Activated T-cell treated with anti-CD3 and anti-CD28 coated beads, Interleukin-2, amount 50 U/mL, for 4 hours (primary cell): ENCODE measurements around the gene RAB44. TPM values are rescaled to one million over a fixed set of nuclear protein-coding genes. Genes with fewer than 3 reads are reported as not detected.

Source experiments
- ATAC-seq, 2 donors: fragments of 200-7000 bp; cut with Tn5 transposase; one replicate each; pipeline ENCODE4 v1.10.0; 2021
- DNase-seq: peaks from one replicate; pipeline ENCODE4 v3.0.0-alpha.2; 2020
- H3K27me3 Mint-ChIP-seq: one replicate; pipeline ENCODE4 v1.8.0; 2021; ENCODE audit warnings: low read depth, mixed read lengths
- H3K36me3 Mint-ChIP-seq: one replicate; pipeline ENCODE4 v1.8.0; 2022; ENCODE audit warnings: mixed read lengths; ENCODE audit not compliant: insufficient read depth
- H3K4me1 Mint-ChIP-seq: one replicate; pipeline ENCODE4 v1.8.0; 2021; ENCODE audit warnings: low read depth, mixed read lengths
- H3K4me3 Mint-ChIP-seq: one replicate; pipeline ENCODE4 v1.8.0; 2021; ENCODE audit warnings: mild to moderate bottlenecking, moderate library complexity, mixed read lengths
- H3K9me3 Mint-ChIP-seq: one replicate; pipeline ENCODE4 v1.8.0; 2021; ENCODE audit warnings: mixed read lengths
- total RNA-seq, 3 donors: library from RNA; stranded (reverse); gene quantifications; one replicate each; pipeline ENCODE4 v1.2.1, GENCODE V29; 2021

The RAB44 gene
- total RNA-seq, 3 donors from 2014 or later: 0.05 TPM; not detected in 1

- Mint-ChIP-seq H3K36me3 (no peaks in the 10 kb centered on the region), H3K4me3 (no peak overlapping the region), H3K27me3 (peaks cover 22% of the 10 kb centered on the region), H3K9me3 (no peaks in the 10 kb centered on the region), H3K4me1 (peaks cover 17% of the 10 kb centered on the region)
- no peak for DNase-seq
- peak in 1 of 2 donors; percentile 52 for ATAC-seq
Observed at GRCh38 chr6:36662827-36663256, 34.8 kb upstream of the RAB44 start.

- Mint-ChIP-seq H3K9me3 (no peaks in the 10 kb centered on the region), H3K4me1 (peaks cover 17% of the 10 kb centered on the region), H3K36me3 (no peaks in the 10 kb centered on the region), H3K4me3 (no peak overlapping the region), H3K27me3 (peaks cover 17% of the 10 kb centered on the region)
- no peak for DNase-seq
- no peak for ATAC-seq
Observed at GRCh38 chr6:36663504-36664446, 33.9 kb upstream of the RAB44 start.

- ATAC-seq: no peak
- Mint-ChIP-seq H3K4me1 (peaks cover 17% of the 10 kb centered on the region), H3K27me3 (peaks cover 4% of the 10 kb centered on the region), H3K36me3 (no peaks in the 10 kb centered on the region), H3K9me3 (no peaks in the 10 kb centered on the region), H3K4me3 (no peak overlapping the region)
- no peak for DNase-seq
Observed at GRCh38 chr6:36665180-36665579, 32.4 kb upstream of the RAB44 start.

GRCh38 chr6:36666287-36666686 is 31.3 kb upstream of the RAB44 start:
- Mint-ChIP-seq H3K4me1 (peaks cover 17% of the 10 kb centered on the region), H3K4me3 (no peak overlapping the region), H3K36me3 (no peaks in the 10 kb centered on the region), H3K27me3 (peaks cover 2% of the 10 kb centered on the region), H3K9me3 (no peaks in the 10 kb centered on the region)
- DNase-seq: no peak
- ATAC-seq: no peak

- H3K4me1 Mint-ChIP-seq: peaks cover 17% of the 10 kb centered on the region
- no peak for DNase-seq
- H3K9me3 Mint-ChIP-seq: no peaks in the 10 kb centered on the region
- peaks cover 2% of the 10 kb centered on the region for H3K27me3 Mint-ChIP-seq
- ATAC-seq: no peak
- no peaks in the 10 kb centered on the region for H3K36me3 Mint-ChIP-seq
- H3K4me3 Mint-ChIP-seq: no peak overlapping the region
Observed at GRCh38 chr6:36666826-36667591, 30.6 kb upstream of the RAB44 start.

DNA sequence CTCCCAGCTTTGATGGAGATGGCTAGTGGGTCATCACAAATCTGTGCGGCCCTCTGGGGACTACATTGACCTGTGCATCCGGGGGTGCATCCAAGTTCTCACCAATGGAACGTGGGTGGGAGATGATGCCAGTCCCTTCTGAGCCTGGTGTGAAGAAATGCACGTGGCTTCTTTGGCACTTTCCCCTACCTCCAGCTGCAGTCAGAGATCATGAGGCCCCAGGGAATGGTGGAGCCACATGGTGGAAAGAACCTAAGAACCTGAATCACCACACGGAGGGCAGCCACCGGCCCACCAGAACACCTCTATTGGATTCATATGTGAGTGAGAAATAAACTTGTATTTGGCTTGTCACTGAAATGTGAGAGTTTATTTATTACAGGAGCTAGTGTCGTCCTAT is 29.0 kb upstream of the RAB44 start:
- DNase-seq: no peak
- no peak for ATAC-seq
- no peak overlapping the region for H3K4me3 Mint-ChIP-seq
- H3K36me3 Mint-ChIP-seq: no peaks in the 10 kb centered on the region
- H3K27me3 Mint-ChIP-seq: peaks cover 2% of the 10 kb centered on the region
- H3K9me3 Mint-ChIP-seq: no peaks in the 10 kb centered on the region
- H3K4me1 Mint-ChIP-seq: peaks cover 5% of the 10 kb centered on the region

- peaks cover 2% of the 10 kb centered on the region for H3K27me3 Mint-ChIP-seq
- peaks cover 4% of the 10 kb centered on the region for H3K4me1 Mint-ChIP-seq
- no peak overlapping the region for H3K4me3 Mint-ChIP-seq
- DNase-seq (no peak), ATAC-seq (no peak)
- H3K36me3 Mint-ChIP-seq: no peaks in the 10 kb centered on the region
- H3K9me3 Mint-ChIP-seq: no peaks in the 10 kb centered on the region
Observed at GRCh38 chr6:36669002-36669401, 28.6 kb upstream of the RAB44 start.

DNA sequence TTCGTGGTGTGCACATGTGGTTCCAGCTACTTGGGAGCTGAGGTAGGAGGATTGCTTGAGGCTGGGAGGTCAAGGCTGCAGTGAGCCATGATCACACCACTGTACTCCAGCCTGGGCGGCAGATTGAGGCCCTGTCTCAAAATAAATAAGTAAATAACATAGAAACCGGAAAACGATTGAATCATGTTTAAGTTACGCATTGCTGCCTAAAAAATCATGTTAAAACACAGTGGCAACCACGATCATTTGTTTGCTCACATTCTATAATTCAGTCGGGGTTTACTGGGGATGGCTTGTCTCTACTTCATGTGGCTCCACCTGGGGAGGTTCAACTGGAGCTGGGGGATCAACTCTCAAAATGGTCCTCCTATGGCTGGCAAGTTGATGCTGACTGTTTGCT is 27.4 kb upstream of the RAB44 start:
- no peaks in the 10 kb centered on the region for H3K27me3 Mint-ChIP-seq

DNA sequence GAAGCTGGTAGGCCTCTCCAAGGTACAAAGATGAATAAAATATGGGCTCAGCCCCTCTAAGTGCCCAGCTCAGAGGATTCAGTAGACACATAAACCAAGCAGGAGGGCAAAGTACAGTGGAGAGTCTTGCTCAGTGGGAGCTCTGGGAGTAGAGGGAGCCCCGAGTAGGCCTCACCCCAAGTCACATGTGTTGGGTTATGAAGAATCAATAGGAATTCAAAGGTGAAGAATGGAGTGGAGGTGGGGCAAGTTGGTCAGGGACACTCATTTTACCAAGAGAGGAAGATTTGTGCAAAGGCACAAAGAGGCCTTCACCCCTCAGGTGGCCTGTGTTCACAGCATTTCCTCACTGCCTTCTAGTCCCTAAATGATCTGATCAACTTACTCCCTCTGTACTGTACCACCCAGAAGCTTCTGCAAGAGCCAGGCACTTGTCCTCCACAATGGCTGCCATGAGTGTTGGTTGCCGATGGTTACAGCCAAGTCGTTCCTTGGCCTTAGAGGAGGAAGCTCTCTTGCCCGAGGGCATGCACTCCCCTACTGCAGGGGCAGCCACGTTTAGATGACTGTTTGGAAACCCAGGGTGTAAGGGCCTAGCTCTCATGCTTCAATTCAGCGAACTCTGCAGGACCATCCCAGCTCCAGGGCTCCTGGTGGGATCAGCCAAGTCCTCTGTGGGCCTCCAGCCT is 25.8 kb upstream of the RAB44 start:
- H3K36me3 Mint-ChIP-seq: no peaks in the 10 kb centered on the region
- DNase-seq: no peak
- ATAC-seq: no peak
- H3K9me3 Mint-ChIP-seq: no peaks in the 10 kb centered on the region
- no peak overlapping the region for H3K4me3 Mint-ChIP-seq
- H3K4me1 Mint-ChIP-seq: peaks cover 7% of the 10 kb centered on the region
- H3K27me3 Mint-ChIP-seq: no peaks in the 10 kb centered on the region

More for the DNA sequence above, 27.4 kb upstream of the RAB44 start:
- no peaks in the 10 kb centered on the region for H3K9me3 Mint-ChIP-seq
- no peaks in the 10 kb centered on the region for H3K4me1 Mint-ChIP-seq
- H3K36me3 Mint-ChIP-seq: no peaks in the 10 kb centered on the region
- DNase-seq (no peak), ATAC-seq (no peak)
- no peak overlapping the region for H3K4me3 Mint-ChIP-seq

GRCh38 chr6:36673882-36674281 is 23.7 kb upstream of the RAB44 start:
- Mint-ChIP-seq H3K9me3 (no peaks in the 10 kb centered on the region), H3K4me1 (peaks cover 19% of the 10 kb centered on the region), H3K36me3 (no peaks in the 10 kb centered on the region), H3K27me3 (no peaks in the 10 kb centered on the region), H3K4me3 (no peak overlapping the region)
- DNase-seq (no peak), ATAC-seq (no peak)

DNA sequence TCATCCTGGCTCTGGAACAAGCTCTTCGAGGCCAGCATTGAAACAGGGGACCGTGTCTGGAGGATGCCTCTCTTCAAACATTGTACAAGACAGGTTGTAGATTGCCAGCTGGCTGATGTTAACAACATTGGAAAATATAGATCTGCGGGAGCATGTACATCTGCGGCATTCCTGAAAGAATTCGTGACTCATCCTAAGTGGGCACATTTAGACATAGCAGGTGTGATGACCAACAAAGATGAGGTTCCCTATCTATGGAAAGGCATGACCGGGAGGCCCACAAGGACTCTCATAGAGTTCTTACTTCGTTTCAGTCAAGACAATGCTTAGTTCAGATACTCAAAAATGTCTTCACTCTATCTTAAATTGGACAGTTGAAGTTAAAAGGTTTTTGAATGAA is 22.7 kb upstream of the RAB44 start:
- Mint-ChIP-seq H3K4me1 (peaks cover 19% of the 10 kb centered on the region), H3K36me3 (no peaks in the 10 kb centered on the region), H3K9me3 (no peaks in the 10 kb centered on the region), H3K27me3 (no peaks in the 10 kb centered on the region), H3K4me3 (no peak overlapping the region)
- no peak for ATAC-seq
- no peak for DNase-seq

DNA sequence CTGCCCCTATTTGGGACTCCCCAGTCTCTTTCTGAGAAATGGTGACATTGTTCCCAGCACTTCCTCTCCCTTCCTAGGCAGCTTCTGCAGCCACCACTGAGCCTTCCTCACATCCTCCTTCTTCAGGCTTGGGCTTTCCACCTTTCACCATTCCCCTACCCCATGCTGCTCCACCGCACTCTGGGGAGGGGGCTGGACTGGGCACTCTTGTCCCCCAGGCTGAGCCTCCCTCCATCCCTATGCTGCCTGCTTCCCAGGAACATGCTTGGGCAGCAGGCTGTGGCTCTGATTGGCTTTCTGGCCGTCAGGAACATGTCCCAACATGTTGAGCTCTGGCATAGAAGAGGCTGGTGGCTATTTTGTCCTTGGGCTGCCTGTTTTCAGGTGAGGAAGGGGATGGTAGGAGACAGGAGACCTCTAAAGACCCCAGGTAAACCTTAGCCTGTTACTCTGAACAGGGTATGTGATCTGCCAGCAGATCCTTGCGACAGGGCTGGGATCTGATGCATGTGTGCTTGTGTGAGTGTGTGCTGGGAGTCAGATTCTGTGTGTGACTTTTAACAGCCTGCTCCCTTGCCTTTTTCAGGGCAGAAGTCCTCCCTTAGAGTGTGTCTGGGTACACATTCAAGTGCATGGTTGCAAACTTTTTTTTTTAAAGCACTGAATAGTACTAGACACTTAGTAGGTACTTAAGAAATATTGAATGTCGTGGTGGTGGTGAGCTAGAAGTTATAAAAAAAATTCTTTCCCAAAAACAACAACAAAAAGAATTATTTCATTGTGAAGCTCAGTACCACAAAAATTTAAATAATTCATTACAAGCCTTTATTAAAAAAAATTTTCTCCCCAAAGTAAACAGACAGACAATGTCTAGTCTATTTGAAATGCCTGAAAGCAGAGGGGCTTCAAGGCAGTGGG is 21.2 kb upstream of the RAB44 start:
- DNase-seq (no peak), ATAC-seq (no peak)
- peaks cover 29% of the 10 kb centered on the region for H3K4me1 Mint-ChIP-seq
- no peaks in the 10 kb centered on the region for H3K27me3 Mint-ChIP-seq
- no peak overlapping the region for H3K4me3 Mint-ChIP-seq
- no peaks in the 10 kb centered on the region for H3K9me3 Mint-ChIP-seq
- no peaks in the 10 kb centered on the region for H3K36me3 Mint-ChIP-seq

DNA sequence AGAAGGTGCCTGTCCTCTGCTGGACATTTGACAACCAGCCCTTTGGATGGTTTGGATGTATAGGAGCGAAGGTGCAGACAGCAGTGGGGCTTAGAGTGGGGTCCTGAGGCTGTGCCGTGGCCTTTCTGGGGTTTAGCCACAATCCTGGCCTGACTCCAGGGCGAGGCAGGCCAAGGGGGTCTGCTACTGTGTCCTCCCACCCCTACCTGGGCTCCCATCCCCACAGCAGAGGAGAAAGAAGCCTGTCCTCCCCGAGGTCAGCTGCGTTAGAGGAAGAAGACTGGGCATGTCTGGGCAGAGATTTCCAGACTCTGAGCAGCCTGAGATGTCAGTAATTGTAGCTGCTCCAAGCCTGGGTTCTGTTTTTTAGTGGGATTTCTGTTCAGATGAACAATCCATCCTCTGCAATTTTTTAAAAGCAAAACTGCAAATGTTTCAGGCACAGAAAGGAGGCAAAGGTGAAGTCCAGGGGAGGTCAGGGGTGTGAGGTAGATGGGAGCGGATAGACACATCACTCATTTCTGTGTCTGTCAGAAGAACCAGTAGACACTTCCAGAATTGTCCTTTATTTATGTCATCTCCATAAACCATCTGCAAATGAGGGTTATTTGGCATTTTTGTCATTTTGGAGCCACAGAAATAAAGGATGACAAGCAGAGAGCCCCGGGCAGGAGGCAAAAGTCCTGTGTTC is 20.4 kb upstream of the RAB44 start:
- DNase-seq: no peak
- Mint-ChIP-seq H3K4me1 (peaks cover 31% of the 10 kb centered on the region), H3K27me3 (no peaks in the 10 kb centered on the region), H3K4me3 (no peak overlapping the region), H3K9me3 (no peaks in the 10 kb centered on the region), H3K36me3 (no peaks in the 10 kb centered on the region)
- ATAC-seq: no peak
